Measurements from ENCODE around the gene BABAM1. TPM values are rescaled to one million over a fixed set of nuclear protein-coding genes. Genes with fewer than 3 reads are reported as not detected.

The BABAM1 gene
- total RNA-seq, 1 donor from 2014 or later, result 135 TPM

GRCh38 chr19:17234911-17235299, 32.3 kb upstream of the BABAM1 start:
- peaks cover 9% of the 10 kb centered on the region for H3K4me1 Mint-ChIP-seq
- DNase-seq (peak; percentile 61), ATAC-seq (ENCODE audit: low read depth) (peak; percentile 65)
- no peak overlapping the region for H3K27ac Mint-ChIP-seq
- no peaks in the 10 kb centered on the region for H3K27me3 Mint-ChIP-seq
- H3K4me3 Mint-ChIP-seq, result peak overlapping the region; percentile 82
- intact Hi-C loops (cut with micrococcal nuclease), result loop anchor here (1.0 to 2.0 kb wide), 8 partner anchors 9 to 168 kb away; partner anchors contain the start of genes BABAM1, HAUS8, MYO9B and OCEL1
- POLR2A ChIA-PET, result interaction anchor here (0.6 to 4.2 kb wide), 10 partner anchors 8 to 616 kb away, joined by 3 to 25 read pairs (median 4); partner anchors contain the start of genes OCEL1 and USE1
- no peaks in the 10 kb centered on the region for H3K9me3 Mint-ChIP-seq
- TF ChIP-seq CTCF (IDR thresholded peaks at IDR 0.05), result no peak
- CTCF ChIA-PET, result interaction anchor here (0.9 to 2.7 kb wide), 15 partner anchors 8 to 409 kb away, joined by 3 to 10 read pairs (median 4); partner anchors contain the start of genes ANKLE1, BABAM1, HAUS8 and USE1
- peaks cover 7% of the 10 kb centered on the region for H3K36me3 Mint-ChIP-seq (ENCODE audit: low read depth)

- TF ChIP-seq CTCF (IDR thresholded peaks at IDR 0.05), result no peak
- no peaks in the 10 kb centered on the region for H3K9me3 Mint-ChIP-seq
- CTCF ChIA-PET, result interaction anchor here (0.6 to 2.7 kb wide), 21 partner anchors 9 to 462 kb away, joined by 3 to 10 read pairs (median 4); partner anchors contain the start of genes ANKLE1, BABAM1, HAUS8 and MYO9B
- H3K36me3 Mint-ChIP-seq (ENCODE audit: low read depth), result peaks cover 7% of the 10 kb centered on the region
- intact Hi-C loops (cut with micrococcal nuclease), result loop anchor here (1.0 to 2.0 kb wide), 8 partner anchors 9 to 168 kb away; partner anchors contain the start of genes BABAM1, HAUS8, MYO9B and OCEL1
- POLR2A ChIA-PET, result interaction anchor here (0.6 to 4.2 kb wide), 13 partner anchors 9 to 159 kb away, joined by 3 to 25 read pairs (median 4); partner anchors contain the start of genes NR2F6, OCEL1 and USE1
- peak overlapping the region; percentile 82 for H3K4me3 Mint-ChIP-seq
- H3K27me3 Mint-ChIP-seq, result no peaks in the 10 kb centered on the region
- ATAC-seq (ENCODE audit: low read depth) (peak; percentile 90), DNase-seq (peak; percentile 66)
- no peak overlapping the region for H3K27ac Mint-ChIP-seq
- H3K4me1 Mint-ChIP-seq, result peaks cover 9% of the 10 kb centered on the region
Measured at GRCh38 chr19:17235300-17235970, 31.8 kb upstream of the BABAM1 start.

- H3K9me3 Mint-ChIP-seq, result no peaks in the 10 kb centered on the region
- H3K27me3 Mint-ChIP-seq, result no peaks in the 10 kb centered on the region
- ATAC-seq (ENCODE audit: low read depth) (peak; percentile 25), DNase-seq (no peak)
- TF ChIP-seq CTCF (IDR thresholded peaks at IDR 0.05), result no peak
- intact Hi-C loops (cut with micrococcal nuclease), result loop anchor here (1.0 to 2.0 kb wide), 8 partner anchors 10 to 169 kb away; partner anchors contain the start of genes BABAM1, HAUS8, MYO9B and OCEL1
- peaks cover 9% of the 10 kb centered on the region for H3K4me1 Mint-ChIP-seq
- ChIA-PET POLR2A (interaction anchor here (0.6 to 4.2 kb wide), 11 partner anchors 9 to 612 kb away, joined by 3 to 25 read pairs (median 4); partner anchors contain the start of genes NR2F6, OCEL1 and USE1), CTCF (interaction anchor here (0.6 to 2.7 kb wide), 21 partner anchors 8 to 463 kb away, joined by 3 to 10 read pairs (median 4); partner anchors contain the start of genes ANKLE1, BABAM1, HAUS8 and MYO9B)
- H3K27ac Mint-ChIP-seq, result no peak overlapping the region
- peaks cover 7% of the 10 kb centered on the region for H3K36me3 Mint-ChIP-seq (ENCODE audit: low read depth)
- H3K4me3 Mint-ChIP-seq, result peak overlapping the region; percentile 15
Measured at GRCh38 chr19:17235971-17236777, 31.1 kb upstream of the BABAM1 start.

GRCh38 chr19:17236811-17237543, 30.3 kb upstream of the BABAM1 start:
- H3K27me3 Mint-ChIP-seq, result no peaks in the 10 kb centered on the region
- H3K9me3 Mint-ChIP-seq, result no peaks in the 10 kb centered on the region
- POLR2A ChIA-PET, result interaction anchor here (0.6 to 4.2 kb wide), 3 partner anchors 22 to 611 kb away, joined by 3 to 25 read pairs (median 4); partner anchors contain the start of gene USE1
- H3K36me3 Mint-ChIP-seq (ENCODE audit: low read depth), result peaks cover 4% of the 10 kb centered on the region
- H3K4me1 Mint-ChIP-seq, result peaks cover 9% of the 10 kb centered on the region
- no peak for TF ChIP-seq CTCF (IDR thresholded peaks at IDR 0.05)
- intact Hi-C loops (cut with micrococcal nuclease), result no loop called here
- CTCF ChIA-PET, result interaction anchor here (1.1 to 2.7 kb wide), 3 partner anchors 23 to 185 kb away, joined by 3 to 10 read pairs (median 5); no protein-coding TSS in a partner anchor
- DNase-seq (no peak), ATAC-seq (ENCODE audit: low read depth) (no peak)
- H3K27ac Mint-ChIP-seq, result no peak overlapping the region
- H3K4me3 Mint-ChIP-seq, result no peak overlapping the region

All from activated B cell treated with CpG ODN at 0.5 μM for 24 hours (primary cell).